NCI-H748 treated with DMSO at 0.1 percent for 48 hours (cell line): ENCODE data around the gene CD8A.
"Not testable (repeated sequence)": the region's sequence is repeated elsewhere in the genome, so short reads cannot be mapped to it uniquely, and the experiment has no call there.

Source experiments
- DNase-seq: peaks from one replicate; lab custom pipeline; 2025; lab: John Stamatoyannopoulos, UW

The CD8A gene

GRCh38 chr2:86776532-86776931 is 14.2 kb downstream of the CD8A start:
- no peak for DNase-seq

- DNase-seq, result no peak
These were observed 15.4 kb downstream of the CD8A start for GRCh38 chr2:86775338-86775737.

GRCh38 chr2:86774862-86775261 is 15.9 kb downstream of the CD8A start:
- DNase-seq, result no peak

GRCh38 chr2:86772611-86773010 is 18.1 kb downstream of the CD8A start:
- no peak for DNase-seq

- DNase-seq, result no peak
These were observed 19.9 kb downstream of the CD8A start for GRCh38 chr2:86770816-86771301.

- no peak for DNase-seq
These were observed 20.9 kb downstream of the CD8A start for GRCh38 chr2:86769838-86770237.

- DNase-seq, result no peak
These were observed 22.3 kb downstream of the CD8A start for GRCh38 chr2:86768189-86768949.

GRCh38 chr2:86765310-86765695 is 25.4 kb downstream of the CD8A start:
- no peak for DNase-seq

- DNase-seq, result peak; percentile 1
These were observed 25.9 kb downstream of the CD8A start for GRCh38 chr2:86764661-86765309.

- DNase-seq, result no peak
These were observed 30.3 kb downstream of the CD8A start for GRCh38 chr2:86760371-86760770.

- DNase-seq, result no peak
These were observed 32.3 kb downstream of the CD8A start for GRCh38 chr2:86758405-86758804.

- DNase-seq, result no peak
These were observed 37.1 kb downstream of the CD8A start for GRCh38 chr2:86753606-86754005.

GRCh38 chr2:86752934-86753333 is 37.8 kb downstream of the CD8A start:
- no peak for DNase-seq

- DNase-seq, result no peak
These were observed 38.9 kb downstream of the CD8A start for GRCh38 chr2:86751778-86752177.

GRCh38 chr2:86750240-86750839 is 40.4 kb downstream of the CD8A start:
- DNase-seq, result no peak

GRCh38 chr2:86747711-86748639 is 42.7 kb downstream of the CD8A start:
- peak; percentile 6 for DNase-seq

- DNase-seq, result no peak
These were observed 43.8 kb downstream of the CD8A start for GRCh38 chr2:86746939-86747338.

GRCh38 chr2:86744152-86744551 is 46.6 kb downstream of the CD8A start:
- no peak for DNase-seq

- not testable (repeated sequence) for DNase-seq
These were observed 48.7 kb downstream of the CD8A start for GRCh38 chr2:86741889-86742498.

GRCh38 chr2:86739889-86740288 is 50.8 kb downstream of the CD8A start:
- DNase-seq, result not testable (repeated sequence)

- DNase-seq, result not testable (repeated sequence)
These were observed 51.2 kb downstream of the CD8A start for GRCh38 chr2:86739485-86739884.

- not testable (repeated sequence) for DNase-seq
These were observed 55.8 kb downstream of the CD8A start for GRCh38 chr2:86734896-86735295.
